Kidney tubule cell (primary cell): ENCODE measurements around the gene TTC21B.

Experiments used
- DNase-seq: peaks from one replicate; pipeline ENCODE4 v3.0.0-alpha.2; 2018; ENCODE audit warnings: low spot score

The TTC21B gene

DNA sequence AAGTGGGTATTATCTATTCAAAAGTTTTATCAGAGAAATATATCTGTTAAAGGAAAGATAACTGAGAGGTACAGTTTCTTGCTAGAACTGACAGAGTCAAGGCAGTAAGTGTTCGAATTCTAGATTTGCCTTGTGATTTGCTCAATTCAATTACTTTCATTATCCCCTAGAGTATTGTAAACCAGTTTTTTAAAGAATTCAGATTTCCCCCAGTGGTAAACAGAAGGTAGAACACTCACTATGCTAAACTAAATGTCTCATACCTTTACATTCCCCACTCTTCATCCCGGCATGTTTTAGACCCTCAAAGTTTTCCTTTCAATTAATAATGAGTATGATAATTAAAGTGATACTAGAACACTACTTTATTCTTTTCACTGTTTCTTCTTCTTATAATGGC, 28.6 kb downstream of the TTC21B start:
- no peak for DNase-seq

GRCh38 chr2:165920748-165921147, 32.8 kb downstream of the TTC21B start:
- no peak for DNase-seq

- DNase-seq: no peak
Observed at GRCh38 chr2:165913636-165914035, 39.9 kb downstream of the TTC21B start.

- DNase-seq: no peak
Observed at GRCh38 chr2:165911981-165912380, 41.6 kb downstream of the TTC21B start.

- peak; percentile 3 for DNase-seq
Observed at GRCh38 chr2:165911231-165911630, 42.3 kb downstream of the TTC21B start.

DNA sequence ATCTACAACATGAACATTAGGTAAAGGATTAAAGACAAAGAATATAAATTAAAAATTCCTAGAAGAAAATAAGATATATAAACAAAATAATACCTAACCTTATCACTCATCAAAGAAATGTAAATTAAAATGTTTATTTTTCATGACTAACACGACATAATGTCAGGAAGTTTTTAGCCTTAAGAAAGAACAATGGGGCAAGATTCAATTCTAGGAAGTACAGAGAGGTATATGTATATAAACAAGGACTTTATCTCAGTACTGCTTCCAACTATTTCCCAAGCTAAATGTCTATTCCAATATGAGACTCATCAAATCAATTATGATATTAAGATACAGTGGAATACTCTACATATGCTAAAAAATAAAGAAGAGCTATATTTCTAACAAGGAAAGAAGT, 44.1 kb downstream of the TTC21B start:
- DNase-seq: no peak

DNA sequence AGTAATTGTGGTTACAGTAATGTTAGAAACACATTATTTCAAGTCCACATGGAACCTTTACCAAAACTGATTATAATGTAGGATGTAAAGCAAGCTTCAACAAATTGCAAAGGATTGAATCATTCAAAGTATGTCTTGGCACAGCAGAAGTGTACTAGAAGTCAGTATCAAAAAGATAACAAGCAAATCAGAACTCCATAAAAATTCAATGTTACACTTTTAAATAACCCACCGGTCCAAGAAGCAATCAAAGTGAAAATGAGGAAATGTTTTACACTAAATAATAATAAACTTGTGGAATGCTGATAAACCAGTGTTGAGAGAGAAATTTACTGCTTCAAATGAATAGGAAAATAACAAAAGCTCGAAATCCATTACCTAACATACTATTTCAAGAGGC, 47.7 kb downstream of the TTC21B start:
- no peak for DNase-seq

DNA sequence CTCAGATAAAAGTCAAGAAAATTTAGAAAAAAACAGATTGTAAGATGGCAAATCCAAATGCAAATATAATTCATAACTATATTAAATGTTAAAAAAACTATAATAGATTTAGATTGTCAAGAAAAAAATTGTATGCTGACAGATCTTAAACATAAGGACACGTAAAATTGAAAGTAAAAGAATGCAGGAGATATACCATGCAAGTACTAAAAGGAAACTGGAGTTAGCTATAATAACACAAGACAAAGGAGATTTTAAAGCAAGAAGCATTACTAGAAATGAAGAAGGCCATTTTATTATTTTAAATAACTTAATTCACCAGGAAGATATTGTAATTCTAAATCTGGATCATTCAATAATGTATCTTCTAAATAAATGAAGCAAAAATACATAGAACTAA, 48.3 kb downstream of the TTC21B start:
- no peak for DNase-seq

DNA sequence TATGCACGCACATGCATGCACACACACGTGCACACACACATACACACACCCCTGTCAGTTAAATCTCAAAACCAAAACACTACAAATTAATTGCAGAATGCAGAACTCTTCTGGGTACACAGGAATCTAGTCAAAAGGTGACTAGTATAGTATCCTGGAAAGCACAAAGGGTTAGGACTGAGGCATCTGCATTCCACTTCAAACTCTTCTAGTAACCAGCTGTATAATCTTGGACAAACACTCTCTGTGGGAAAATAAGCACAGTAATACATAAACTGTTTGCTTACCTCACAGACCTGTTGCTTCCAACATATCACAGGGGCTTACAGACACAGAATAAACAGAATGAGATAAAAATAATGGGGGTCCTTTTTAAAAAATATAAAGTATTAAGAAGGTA, 49.1 kb downstream of the TTC21B start:
- no peak for DNase-seq

DNA sequence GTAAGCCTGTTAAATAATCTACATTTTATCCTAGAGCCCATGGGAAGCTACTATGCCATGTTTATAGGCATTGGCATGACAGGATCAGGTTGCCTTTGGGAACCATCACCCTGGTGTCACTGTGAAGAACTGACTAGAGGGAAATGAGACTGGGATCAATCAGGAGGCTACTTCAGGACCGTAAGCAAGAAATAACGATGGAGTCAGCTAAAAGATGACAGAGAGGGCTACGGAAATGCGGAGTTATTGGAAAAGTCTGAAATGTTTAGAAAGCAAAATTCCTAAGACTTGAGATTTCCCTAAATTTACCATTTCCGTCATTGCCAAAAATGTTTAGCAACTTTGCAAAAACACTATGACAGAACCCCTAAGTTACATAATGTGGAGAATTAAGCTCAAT, 50.2 kb downstream of the TTC21B start:
- no peak for DNase-seq

- peak; percentile 45 for DNase-seq
Observed at GRCh38 chr2:165902934-165903333, 50.6 kb downstream of the TTC21B start.

DNA sequence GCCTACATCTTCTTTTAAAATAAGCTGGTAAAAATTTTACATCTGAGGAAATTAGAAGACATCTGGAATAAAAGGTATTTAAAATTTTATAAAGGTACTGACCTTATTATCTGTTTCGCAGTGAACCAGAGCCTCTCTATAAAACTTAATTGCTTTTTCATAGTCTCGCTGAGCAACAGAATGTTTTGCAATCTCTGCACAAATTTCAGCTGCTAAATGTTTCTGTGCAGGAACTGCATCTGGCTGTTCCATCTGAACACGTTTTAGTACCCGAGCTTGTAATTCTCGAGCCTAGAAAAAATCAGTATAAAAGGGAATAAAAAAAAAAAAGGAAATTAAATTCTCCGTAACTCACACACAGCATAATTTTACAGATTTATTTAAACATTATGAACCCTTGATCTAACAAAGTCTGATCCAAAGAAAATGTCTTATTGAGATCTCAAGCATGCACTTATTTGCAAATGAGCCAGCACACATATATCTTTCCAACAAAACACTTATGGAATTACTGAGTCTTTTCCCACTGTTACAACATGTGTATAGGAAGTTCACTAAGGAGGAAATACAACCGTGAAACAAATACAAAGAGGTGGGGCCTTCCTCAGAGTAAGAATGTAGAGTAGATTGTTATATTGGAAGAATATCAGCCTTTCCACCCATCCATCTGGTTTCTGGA, 51.8 kb downstream of the TTC21B start:
- DNase-seq: no peak

DNA sequence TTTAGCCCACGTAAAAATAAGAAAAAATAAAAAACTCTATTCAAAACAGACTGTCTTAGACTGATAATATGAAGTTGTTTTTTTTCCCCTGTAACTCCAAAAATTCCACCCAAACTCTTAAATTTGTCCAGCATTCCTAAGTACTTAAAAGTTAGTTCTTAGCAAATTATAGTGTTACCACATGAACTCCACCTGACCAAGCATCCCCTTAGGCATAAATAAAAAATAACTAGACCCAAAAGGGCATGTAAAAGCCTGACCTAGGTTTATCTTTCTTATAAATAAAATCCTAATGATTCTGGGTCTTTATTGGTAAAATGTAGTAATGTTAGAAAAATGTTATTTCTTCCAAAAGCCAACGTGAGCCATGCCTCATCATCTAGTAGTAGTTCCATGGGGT, 54.3 kb downstream of the TTC21B start:
- DNase-seq: no peak

DNA sequence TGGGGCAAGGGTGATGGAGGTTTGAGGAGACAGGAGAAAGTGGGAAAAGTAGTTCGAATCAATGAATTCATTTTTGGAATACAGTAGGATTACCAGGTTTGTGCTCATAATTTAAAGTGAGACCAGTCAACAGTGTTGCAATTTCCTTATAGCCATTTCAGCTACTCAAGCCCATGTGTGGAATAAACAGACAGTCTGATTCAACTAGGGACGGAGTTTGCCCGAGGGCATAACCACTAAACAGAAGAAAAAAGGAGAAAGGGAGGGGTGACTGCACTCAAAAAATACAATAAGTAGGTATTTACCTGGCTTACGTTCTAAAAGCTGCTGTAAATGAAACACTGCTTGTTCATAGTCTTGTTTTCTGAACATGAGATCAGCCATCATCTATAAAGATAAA, 55.2 kb downstream of the TTC21B start:
- no peak for DNase-seq

- no peak for DNase-seq
Observed at GRCh38 chr2:165897726-165898125, 55.9 kb downstream of the TTC21B start.

DNA sequence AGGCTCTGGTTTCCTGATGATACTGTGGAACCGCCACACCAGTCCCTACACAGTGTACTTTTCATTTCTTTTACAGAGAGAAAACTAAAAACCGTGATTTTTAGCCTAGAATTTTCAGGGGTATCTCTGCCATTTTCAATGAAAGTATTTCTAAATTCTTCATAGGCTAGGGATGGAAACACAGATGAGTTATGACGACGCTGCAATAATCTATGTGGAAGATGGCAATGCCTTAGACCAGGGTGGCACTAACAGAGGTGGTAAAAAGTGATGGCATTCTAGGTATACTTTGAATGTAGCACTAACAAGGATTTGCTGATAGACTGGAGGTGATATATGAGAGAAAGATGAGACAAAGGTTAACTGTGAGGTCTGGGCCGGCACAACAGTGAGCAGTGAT, 56.5 kb downstream of the TTC21B start:
- DNase-seq: no peak

DNA sequence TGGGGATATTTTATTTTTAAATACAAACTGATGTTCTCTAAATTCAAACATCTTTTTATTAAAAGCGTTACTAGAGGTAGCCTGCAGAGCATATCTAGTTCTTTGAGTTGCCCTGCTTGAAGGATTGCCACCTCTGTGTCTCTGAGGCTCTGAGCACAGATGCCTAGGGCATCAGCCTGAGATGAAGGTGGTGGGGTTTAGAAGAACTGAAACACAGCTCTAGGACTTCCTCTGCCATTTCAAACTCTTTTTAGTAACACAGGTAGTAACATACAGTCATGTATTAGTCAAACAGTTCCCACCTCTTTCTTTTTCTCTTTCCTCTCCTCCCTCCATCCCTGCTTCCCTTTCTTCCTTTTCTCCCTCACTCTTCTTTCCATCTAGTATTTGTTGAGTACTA, 57.6 kb downstream of the TTC21B start:
- DNase-seq: no peak

DNA sequence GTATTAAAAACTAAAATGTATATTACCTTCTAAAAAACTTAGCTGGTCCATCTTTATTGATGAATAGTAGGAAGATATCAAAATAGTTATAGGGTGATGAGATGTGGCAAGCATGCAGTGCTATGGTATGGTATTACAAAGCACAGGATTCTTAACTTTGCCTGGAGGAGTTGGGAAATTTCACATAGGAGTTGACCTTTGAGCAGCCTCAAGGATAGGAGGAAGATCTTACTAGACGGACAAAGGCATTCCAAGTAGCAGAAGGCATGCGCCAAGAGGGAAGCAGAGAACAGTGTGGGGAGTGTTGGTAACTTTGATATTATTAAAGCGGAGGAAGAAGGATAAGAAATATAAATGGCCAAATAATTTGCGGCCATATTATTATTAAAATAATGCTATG, 60.0 kb downstream of the TTC21B start:
- no peak for DNase-seq

DNA sequence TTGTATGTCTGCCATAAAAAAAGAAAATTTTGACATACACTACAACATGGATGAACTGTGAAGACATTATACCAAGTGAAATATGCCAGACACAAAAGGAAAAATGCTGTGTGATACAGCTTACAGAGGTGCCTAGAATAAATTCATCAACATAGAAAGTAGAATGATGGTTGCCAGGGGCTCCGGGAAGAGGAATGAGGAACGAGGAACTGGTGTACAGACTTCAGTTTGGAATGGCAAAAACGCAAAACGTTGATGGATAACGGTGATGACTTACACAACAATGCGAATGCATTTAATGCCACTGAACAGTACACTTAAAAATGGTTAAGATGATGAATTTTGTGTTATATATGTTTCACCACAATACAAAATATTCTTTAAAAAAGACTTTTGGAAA, 61.0 kb downstream of the TTC21B start:
- no peak for DNase-seq

DNA sequence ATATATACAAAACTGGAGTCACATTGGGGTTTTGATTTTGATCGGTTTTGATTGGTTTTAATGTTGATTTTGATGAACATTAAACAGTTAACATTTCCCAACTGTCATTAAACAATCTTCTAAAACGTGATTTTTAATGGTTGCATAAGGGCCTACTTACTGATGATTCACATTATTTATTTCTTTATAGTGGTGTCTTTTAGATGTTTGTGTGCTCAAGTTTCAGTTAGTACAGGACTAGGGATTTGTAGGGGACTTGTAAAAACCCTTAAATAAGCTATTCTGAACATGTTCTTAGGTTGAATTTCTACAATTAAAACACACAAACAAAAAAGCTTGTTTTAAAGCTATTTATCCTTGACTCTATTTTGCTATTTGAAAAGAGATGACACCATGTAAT, 61.6 kb downstream of the TTC21B start:
- DNase-seq: no peak

GRCh38 chr2:165891345-165891744, 62.2 kb downstream of the TTC21B start:
- no peak for DNase-seq

GRCh38 chr2:165889798-165890197, 63.8 kb downstream of the TTC21B start:
- DNase-seq: peak; percentile 27

- no peak for DNase-seq
Observed at GRCh38 chr2:165889158-165889557, 64.4 kb downstream of the TTC21B start.

GRCh38 chr2:165888171-165888570, 65.4 kb downstream of the TTC21B start:
- DNase-seq: no peak
